Esophagus muscularis mucosa (tissue), 3 donors: ENCODE data around the gene ZBTB48.

ENCODE experiments used
- POLR2A ChIP-seq: fragments of 450-650 bp; IDR thresholded peaks from one replicate; pipeline ENCODE4 v1.6.1; 2017; ENCODE audit warnings: antibody characterized with exemption, moderate library complexity, mild to moderate bottlenecking, low read depth
- TF ChIP-seq, protein P1 (sequence below), 3 experiments: fragments of 200-600 bp in 2 of 3; fragments of 450-650 bp in 1 of 3; sonication (generic) in 2 of 3; IDR thresholded peaks; one replicate each; pipeline ENCODE4 v1.5.1; 2017 to 2019; ENCODE audit warnings: antibody characterized with exemption in 3 of 3, mild to moderate bottlenecking in 2 of 3, moderate library complexity in 1 of 3

GRCh38 chr1:6601923-6602668 is 22.3 kb downstream of the ZBTB48 start:
- TF ChIP-seq, protein P1, sequence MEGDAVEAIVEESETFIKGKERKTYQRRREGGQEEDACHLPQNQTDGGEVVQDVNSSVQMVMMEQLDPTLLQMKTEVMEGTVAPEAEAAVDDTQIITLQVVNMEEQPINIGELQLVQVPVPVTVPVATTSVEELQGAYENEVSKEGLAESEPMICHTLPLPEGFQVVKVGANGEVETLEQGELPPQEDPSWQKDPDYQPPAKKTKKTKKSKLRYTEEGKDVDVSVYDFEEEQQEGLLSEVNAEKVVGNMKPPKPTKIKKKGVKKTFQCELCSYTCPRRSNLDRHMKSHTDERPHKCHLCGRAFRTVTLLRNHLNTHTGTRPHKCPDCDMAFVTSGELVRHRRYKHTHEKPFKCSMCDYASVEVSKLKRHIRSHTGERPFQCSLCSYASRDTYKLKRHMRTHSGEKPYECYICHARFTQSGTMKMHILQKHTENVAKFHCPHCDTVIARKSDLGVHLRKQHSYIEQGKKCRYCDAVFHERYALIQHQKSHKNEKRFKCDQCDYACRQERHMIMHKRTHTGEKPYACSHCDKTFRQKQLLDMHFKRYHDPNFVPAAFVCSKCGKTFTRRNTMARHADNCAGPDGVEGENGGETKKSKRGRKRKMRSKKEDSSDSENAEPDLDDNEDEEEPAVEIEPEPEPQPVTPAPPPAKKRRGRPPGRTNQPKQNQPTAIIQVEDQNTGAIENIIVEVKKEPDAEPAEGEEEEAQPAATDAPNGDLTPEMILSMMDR (IDR thresholded peaks at IDR 0.05): no peak
- TF ChIP-seq POLR2A: no peak
